GM10248 (cell line): Measurements from ENCODE around the gene METTL25.

Source experiments
- CTCF ChIA-PET: fragments of 300-600 bp; sonication (Branson Sonifier 250); formaldehyde crosslinking; extraction: SDS; loops from one replicate; lab custom pipeline; 2021; ENCODE audit warnings: antibody characterized with exemption; lab: Yijun Ruan, JAX
- POLR2A ChIA-PET: fragments of 350-650 bp; sonication (Branson Sonifier 250); formaldehyde crosslinking; extraction: SDS; loops from one replicate; lab custom pipeline; 2020; ENCODE audit warnings: antibody characterized with exemption; lab: Yijun Ruan, JAX
- DNase-seq: peaks from one replicate; pipeline ENCODE4 v3.0.0; 2012; ENCODE audit errors: extremely low spot score
- CTCF ChIP-seq: IDR thresholded peaks from 2 replicates; pipeline ENCODE4 v1.5.1; 2012; ENCODE audit warnings: mild to moderate bottlenecking, low read depth; ENCODE audit errors: extremely low read depth, missing control alignments, control extremely low read depth

The METTL25 gene

GRCh38 chr12:82426081-82426480 is 67.8 kb downstream of the METTL25 start:
- DNase-seq, result no peak
- ChIA-PET POLR2A (interaction anchor here (0.5 kb wide), 1 partner anchor 40 kb away, joined by 10 read pairs; no protein-coding TSS in a partner anchor), CTCF (interaction anchor here (1.0 to 2.0 kb wide), 5 partner anchors 9 to 68 kb away, joined by 3 to 12 read pairs (median 3); partner anchors contain the start of genes CCDC59 and METTL25)
- TF ChIP-seq CTCF, result no peak

- no peak for DNase-seq
- no peak for TF ChIP-seq CTCF
- ChIA-PET POLR2A (no interaction called here), CTCF (interaction anchor here (0.7 to 2.8 kb wide), 7 partner anchors 9 to 101 kb away, joined by 3 to 12 read pairs (median 3); partner anchors contain the start of genes CCDC59 and METTL25)
These were observed 68.3 kb downstream of the METTL25 start for GRCh38 chr12:82426586-82426985.

- POLR2A ChIA-PET, result no interaction called here
- no peak for TF ChIP-seq CTCF
- no peak for DNase-seq
- CTCF ChIA-PET, result interaction anchor here (1.4 kb wide), 1 partner anchor 14 kb away, joined by 3 read pairs; no protein-coding TSS in a partner anchor
These were observed 72.3 kb downstream of the METTL25 start for GRCh38 chr12:82430541-82431145.

GRCh38 chr12:82434392-82434911 is 76.1 kb downstream of the METTL25 start:
- ChIA-PET CTCF (interaction anchor here (1.0 to 2.6 kb wide), 4 partner anchors 8 to 76 kb away, joined by 3 to 12 read pairs (median 8); partner anchors contain the start of genes CCDC59 and METTL25), POLR2A (no interaction called here)
- no peak for TF ChIP-seq CTCF
- DNase-seq, result no peak

- ChIA-PET POLR2A (no interaction called here), CTCF (interaction anchor here (2.6 to 2.8 kb wide), 2 partner anchors 10 to 78 kb away, joined by 12 to 16 read pairs; partner anchors contain the start of genes CCDC59 and METTL25)
- no peak for DNase-seq
- no peak for TF ChIP-seq CTCF
These were observed 78.0 kb downstream of the METTL25 start for GRCh38 chr12:82436354-82436753.

- TF ChIP-seq CTCF, result no peak
- ChIA-PET POLR2A (interaction anchor here (0.8 to 1.4 kb wide), 2 partner anchors 80 to 248 kb away, joined by 5 read pairs; partner anchors contain the start of genes CCDC59, METTL25 and TMTC2), CTCF (interaction anchor here (1.1 to 2.8 kb wide), 4 partner anchors 9 to 248 kb away, joined by 3 to 16 read pairs (median 5); partner anchors contain the start of genes CCDC59 and METTL25)
- DNase-seq, result no peak
These were observed 79.4 kb downstream of the METTL25 start for GRCh38 chr12:82437744-82438143.
